AG04450 (cell line): ENCODE data around the gene ATG7. TPM values are rescaled to one million over a fixed set of nuclear protein-coding genes. Genes with fewer than 3 reads are reported as not detected.

ENCODE experiments used
- CTCF ChIA-PET: fragments of 300-600, 350-600 bp; formaldehyde crosslinking; extraction: SDS; loops from one replicate; lab custom pipeline; 2022; ENCODE audit warnings: antibody characterized with exemption, inconsistent platforms; lab: Charles Lee
- POLR2A ChIA-PET: fragments of 350-600 bp; formaldehyde crosslinking; extraction: SDS; loops from one replicate; lab custom pipeline; 2021; ENCODE audit warnings: antibody characterized with exemption, inconsistent platforms; lab: Yijun Ruan, JAX
- DNase-seq: peaks from one replicate; pipeline ENCODE4 v3.0.0-alpha.2; 2011; ENCODE audit warnings: low read depth, low spot score
- H3K27ac ChIP-seq: one replicate; pipeline ENCODE4 v1.5.1; 2012; ENCODE audit warnings: low read depth, low read length, control low read depth
- H3K27me3 ChIP-seq: one replicate; pipeline ENCODE4 v1.6.0; 2012; ENCODE audit warnings: low read length; ENCODE audit not compliant: control insufficient read depth, insufficient read depth
- H3K4me3 ChIP-seq: 2 replicates; pipeline ENCODE4 v1.5.1; 2011; ENCODE audit warnings: mild to moderate bottlenecking, low read depth, low read length, control low read depth
- H3K9me3 ChIP-seq: 2 replicates; pipeline ENCODE4 v1.5.1; 2012; ENCODE audit warnings: low read length; ENCODE audit not compliant: control insufficient read depth, insufficient read depth
- CTCF ChIP-seq: IDR thresholded peaks from 2 replicates; pipeline ENCODE4 v1.5.1; 2011; ENCODE audit warnings: low read depth, low read length, control low read depth, inconsistent platforms
- polyA plus RNA-seq: library from polyadenylated mRNA; depleted of rRNA; stranded (reverse); fragments of >200 nt; gene quantifications from 2 replicates; pipeline ENCODE4 v1.2.3, GENCODE V29; 2011

The ATG7 gene
- polyA plus RNA-seq, 1 experiment = 51.7 TPM

GRCh38 chr3:11382146-11382745 lies 110.0 kb downstream of the ATG7 start:
- Histone ChIP-seq H3K27me3 (no peaks in the 10 kb centered on the region), H3K27ac (no peak overlapping the region), H3K4me3 (no peak overlapping the region), H3K9me3 (no peaks in the 10 kb centered on the region)
- no peak for TF ChIP-seq CTCF
- DNase-seq = no peak
- CTCF ChIA-PET = interaction anchor here (1.0 to 4.9 kb wide), 5 partner anchors 126 to 753 kb away, joined by 3 to 153 read pairs (median 16); no protein-coding TSS in a partner anchor
- POLR2A ChIA-PET = no interaction called here

- no peak for DNase-seq
- no peak for TF ChIP-seq CTCF
- Histone ChIP-seq H3K27me3 (no peaks in the 10 kb centered on the region), H3K4me3 (no peak overlapping the region), H3K27ac (no peak overlapping the region), H3K9me3 (no peaks in the 10 kb centered on the region)
- ChIA-PET POLR2A (no interaction called here), CTCF (interaction anchor here (1.6 kb wide), 1 partner anchor 267 kb away, joined by 7 read pairs; no protein-coding TSS in a partner anchor)
These were observed 111.9 kb downstream of the ATG7 start for GRCh38 chr3:11384074-11384473.

- DNase-seq = no peak
- TF ChIP-seq CTCF = no peak
- ChIA-PET POLR2A (no interaction called here), CTCF (interaction anchor here (1.6 kb wide), 1 partner anchor 266 kb away, joined by 7 read pairs; no protein-coding TSS in a partner anchor)
- peak overlapping the region; percentile 47 for H3K27ac ChIP-seq
- H3K27me3 ChIP-seq = no peaks in the 10 kb centered on the region
- H3K4me3 ChIP-seq = no peak overlapping the region
- no peaks in the 10 kb centered on the region for H3K9me3 ChIP-seq
These were observed 113.1 kb downstream of the ATG7 start for GRCh38 chr3:11385326-11385725.

- ChIA-PET POLR2A (interaction anchor here (0.5 kb wide), 1 partner anchor 143 kb away, joined by 3 read pairs; no protein-coding TSS in a partner anchor), CTCF (interaction anchor here (1.2 kb wide), 1 partner anchor 266 kb away, joined by 3 read pairs; no protein-coding TSS in a partner anchor)
- Histone ChIP-seq H3K4me3 (no peak overlapping the region), H3K27me3 (no peaks in the 10 kb centered on the region), H3K27ac (peak overlapping the region; percentile 47), H3K9me3 (no peaks in the 10 kb centered on the region)
- DNase-seq = no peak
- no peak for TF ChIP-seq CTCF
These were observed 113.7 kb downstream of the ATG7 start for GRCh38 chr3:11385891-11386290.

- no peak overlapping the region for H3K4me3 ChIP-seq
- ChIA-PET CTCF (interaction anchor here (0.5 to 1.2 kb wide), 2 partner anchors 265 to 331 kb away, joined by 3 read pairs; no protein-coding TSS in a partner anchor), POLR2A (interaction anchor here (0.5 kb wide), 1 partner anchor 142 kb away, joined by 3 read pairs; no protein-coding TSS in a partner anchor)
- H3K27me3 ChIP-seq = no peaks in the 10 kb centered on the region
- no peaks in the 10 kb centered on the region for H3K9me3 ChIP-seq
- DNase-seq = no peak
- no peak for TF ChIP-seq CTCF
- no peak overlapping the region for H3K27ac ChIP-seq
These were observed 114.4 kb downstream of the ATG7 start for GRCh38 chr3:11386465-11387113.
